ENCODE results near the gene MYBPH. TPM values are rescaled to one million over a fixed set of nuclear protein-coding genes. Genes with fewer than 3 reads are reported as not detected.
A peak's percentile ranks its signal among the peaks of the same experiment; 100 is the strongest.

MYBPH gene
- total and polyA plus RNA-seq, 12 donors, result 0.64 TPM; not detected in 11

DNA sequence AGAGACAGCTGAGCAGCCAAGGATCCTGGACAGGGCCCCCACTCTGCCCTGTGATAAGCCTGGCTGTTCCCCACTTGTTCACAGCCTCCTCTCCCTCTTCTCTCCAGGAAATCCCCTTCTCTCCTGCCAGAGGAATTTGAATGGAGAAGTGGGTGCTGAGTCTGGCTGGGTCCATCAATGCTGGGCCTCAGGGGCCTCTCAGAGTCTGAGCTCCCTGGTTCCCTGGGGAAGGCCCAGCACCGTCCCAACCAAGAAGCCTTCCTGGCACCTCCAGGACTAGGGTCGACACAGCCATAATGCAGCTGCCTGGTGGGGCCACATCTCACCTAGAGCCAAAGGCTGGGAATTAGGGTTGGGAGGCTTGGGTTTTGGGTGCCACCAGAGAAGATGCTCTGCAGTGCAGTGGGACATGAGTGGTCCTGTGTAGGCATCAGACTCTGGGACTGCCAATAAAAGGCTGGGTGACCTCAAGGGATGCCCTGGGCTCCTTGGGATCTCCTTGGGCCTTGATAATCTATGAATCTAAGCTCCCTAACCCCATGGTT lies 2.5 kb downstream of the MYBPH start:
- 80 to 94% (median 88%) methylated on average over 2 of the region's 2 CpGs; no CpG with 5 or more reads in 1 of the 4 donors for WGBS, 4 donors
- no peak for TF ChIP-seq POLR2A (IDR thresholded peaks at IDR 0.05)
- TF ChIP-seq, protein P1, sequence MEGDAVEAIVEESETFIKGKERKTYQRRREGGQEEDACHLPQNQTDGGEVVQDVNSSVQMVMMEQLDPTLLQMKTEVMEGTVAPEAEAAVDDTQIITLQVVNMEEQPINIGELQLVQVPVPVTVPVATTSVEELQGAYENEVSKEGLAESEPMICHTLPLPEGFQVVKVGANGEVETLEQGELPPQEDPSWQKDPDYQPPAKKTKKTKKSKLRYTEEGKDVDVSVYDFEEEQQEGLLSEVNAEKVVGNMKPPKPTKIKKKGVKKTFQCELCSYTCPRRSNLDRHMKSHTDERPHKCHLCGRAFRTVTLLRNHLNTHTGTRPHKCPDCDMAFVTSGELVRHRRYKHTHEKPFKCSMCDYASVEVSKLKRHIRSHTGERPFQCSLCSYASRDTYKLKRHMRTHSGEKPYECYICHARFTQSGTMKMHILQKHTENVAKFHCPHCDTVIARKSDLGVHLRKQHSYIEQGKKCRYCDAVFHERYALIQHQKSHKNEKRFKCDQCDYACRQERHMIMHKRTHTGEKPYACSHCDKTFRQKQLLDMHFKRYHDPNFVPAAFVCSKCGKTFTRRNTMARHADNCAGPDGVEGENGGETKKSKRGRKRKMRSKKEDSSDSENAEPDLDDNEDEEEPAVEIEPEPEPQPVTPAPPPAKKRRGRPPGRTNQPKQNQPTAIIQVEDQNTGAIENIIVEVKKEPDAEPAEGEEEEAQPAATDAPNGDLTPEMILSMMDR (IDR thresholded peaks at IDR 0.05), result no peak
- intact Hi-C loops (cut with DNase I), result loop anchor here in 1 of 2 donors (5.0 kb wide), 1 partner anchor 56 kb away; no protein-coding TSS in a partner anchor
- Histone ChIP-seq H3K9me3 (replicated peaks in 1 of 3) (no peaks in the 10 kb centered on the region), H3K27me3 (no peaks in the 10 kb centered on the region), H3K27ac (no peak overlapping the region), H3K36me3 (replicated peaks in 1 of 2) (no peaks in the 10 kb centered on the region), H3K4me3 (no peak overlapping the region), H3K4me1 (replicated peaks in 1 of 2) (peaks cover 4 to 9% of the 10 kb centered on the region in 2 donors)
- DNase-seq, result no peak

DNA sequence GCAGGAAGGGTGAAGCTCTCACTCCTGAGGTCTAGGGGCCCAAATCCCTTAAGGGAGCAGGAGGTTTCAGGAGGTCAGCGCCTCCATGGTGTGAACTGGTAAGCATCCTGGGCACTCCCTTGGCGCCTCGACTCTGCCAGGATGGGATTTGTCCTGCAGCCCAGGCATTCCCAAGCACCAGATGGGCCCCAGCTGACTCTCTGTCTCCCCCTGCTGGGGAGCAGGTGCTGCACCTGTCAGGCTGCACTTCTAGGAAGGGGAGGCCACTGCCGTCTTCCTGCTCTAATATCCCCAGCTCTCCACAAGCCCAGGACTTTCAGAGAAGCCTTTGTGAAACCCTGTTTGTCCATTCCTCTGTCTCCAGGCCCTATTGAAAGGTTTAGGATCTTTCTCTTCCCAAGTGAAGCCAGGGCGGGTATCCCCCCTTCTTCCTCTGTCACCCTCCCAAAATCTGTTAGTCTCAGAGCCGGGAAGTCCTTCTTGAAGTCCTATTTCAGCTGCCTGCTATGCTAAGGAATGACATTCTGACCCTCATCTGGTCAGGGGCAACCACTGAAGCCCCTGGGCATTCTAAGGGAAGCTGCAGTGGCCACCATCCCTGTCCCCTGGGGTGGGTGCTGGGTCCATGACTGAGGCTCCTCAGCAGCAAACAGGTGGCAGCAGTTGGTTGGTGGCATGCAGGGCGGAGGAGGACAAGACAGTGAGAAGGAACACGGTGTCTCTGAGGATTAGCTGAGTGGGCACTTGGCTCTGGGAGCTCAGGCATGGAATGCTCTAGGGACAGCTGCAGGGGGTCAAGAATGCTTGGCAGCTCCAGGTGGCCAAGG lies 3.2 kb downstream of the MYBPH start:
- Histone ChIP-seq H3K36me3 (replicated peaks in 1 of 2) (no peaks in the 10 kb centered on the region), H3K4me1 (replicated peaks in 1 of 2) (peaks cover under 1 to 2% of the 10 kb centered on the region in 2 donors), H3K27ac (no peak overlapping the region), H3K27me3 (no peaks in the 10 kb centered on the region), H3K9me3 (replicated peaks in 1 of 3) (no peaks in the 10 kb centered on the region), H3K4me3 (no peak overlapping the region)
- intact Hi-C loops (cut with DNase I), result loop anchor here in 1 of 2 donors (5.0 kb wide), 1 partner anchor 55 kb away; no protein-coding TSS in a partner anchor
- 54 to 61% (median 58%) methylated on average over 4 to 8 of the region's 8 CpGs for WGBS, 4 donors
- TF ChIP-seq POLR2A (IDR thresholded peaks at IDR 0.05), result no peak
- TF ChIP-seq, protein P1 (IDR thresholded peaks at IDR 0.05), result peak; percentile 71 to 87 (median 78)
- peak; percentile 50 to 78 (median 65) for DNase-seq

DNA sequence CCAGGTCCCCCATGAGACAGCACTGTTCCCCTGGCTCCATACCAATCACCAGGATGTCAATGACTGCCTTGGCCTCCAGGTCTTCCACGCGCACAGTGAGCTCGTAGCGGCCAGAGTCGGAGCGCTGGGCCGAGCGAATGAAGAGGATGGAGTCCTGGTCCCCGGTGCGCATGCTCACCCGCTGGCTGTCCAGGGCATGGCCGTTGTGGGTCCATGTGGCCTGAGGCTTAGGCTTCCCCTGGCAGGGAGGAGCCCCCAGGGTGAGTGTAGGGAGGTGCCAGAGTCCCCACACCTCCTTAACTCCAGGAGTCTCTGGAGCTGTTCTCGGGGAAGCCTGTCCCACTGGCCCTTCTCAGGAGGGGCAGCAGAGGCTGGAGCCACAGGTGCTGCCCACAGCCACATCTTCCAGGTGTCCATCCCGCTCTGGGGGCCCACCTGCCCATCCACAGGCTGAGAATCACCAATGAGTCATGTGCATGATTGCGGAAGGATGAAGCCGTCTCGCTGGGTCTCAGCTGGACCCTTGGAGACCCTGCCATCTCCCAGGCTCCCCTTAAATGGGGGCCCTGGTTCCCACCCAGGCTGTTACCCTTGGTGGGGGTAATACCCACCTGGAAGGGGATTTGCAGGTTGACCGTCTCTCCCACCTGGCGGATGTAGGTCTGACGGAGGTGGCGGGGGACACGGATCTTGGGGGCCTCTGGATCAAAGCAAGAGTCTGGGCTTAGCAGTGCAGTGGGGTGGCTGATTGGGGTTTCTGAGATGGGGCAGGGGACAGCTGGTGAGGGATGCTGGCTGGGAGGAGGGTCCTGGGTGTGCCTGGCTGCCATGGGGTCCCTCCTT lies 4.1 kb downstream of the MYBPH start:
- Histone ChIP-seq H3K4me3 (no peak overlapping the region), H3K9me3 (replicated peaks in 1 of 3) (no peaks in the 10 kb centered on the region), H3K27me3 (no peaks in the 10 kb centered on the region), H3K27ac (no peak overlapping the region), H3K4me1 (replicated peaks in 1 of 2) (no peaks in the 10 kb centered on the region), H3K36me3 (replicated peaks in 1 of 2) (no peaks in the 10 kb centered on the region)
- 90 to 96% (median 94%) methylated on average over 16 to 22 of the region's 22 CpGs for WGBS, 4 donors
- intact Hi-C loops (cut with DNase I), result loop anchor here in 1 of 2 donors (5.0 kb wide), 1 partner anchor 54 kb away; no protein-coding TSS in a partner anchor
- TF ChIP-seq, protein P1 (IDR thresholded peaks at IDR 0.05), result no peak
- no peak for TF ChIP-seq POLR2A (IDR thresholded peaks at IDR 0.05)
- DNase-seq, result no peak

All from adrenal gland (tissue), 12 donors.